GM19043 (cell line): Measurements from ENCODE around the gene DIAPH1.

Experiments used
- ATAC-seq: cut with Tn5 transposase; IDR thresholded peaks from one replicate; pipeline ENCODE4 v1.9.1; 2021; ENCODE audit warnings: low read depth; ENCODE audit not compliant: unreplicated experiment

The DIAPH1 gene

GRCh38 chr5:141640051-141640415 lies 21.2 kb upstream of the DIAPH1 start:
- ATAC-seq = no peak

DNA sequence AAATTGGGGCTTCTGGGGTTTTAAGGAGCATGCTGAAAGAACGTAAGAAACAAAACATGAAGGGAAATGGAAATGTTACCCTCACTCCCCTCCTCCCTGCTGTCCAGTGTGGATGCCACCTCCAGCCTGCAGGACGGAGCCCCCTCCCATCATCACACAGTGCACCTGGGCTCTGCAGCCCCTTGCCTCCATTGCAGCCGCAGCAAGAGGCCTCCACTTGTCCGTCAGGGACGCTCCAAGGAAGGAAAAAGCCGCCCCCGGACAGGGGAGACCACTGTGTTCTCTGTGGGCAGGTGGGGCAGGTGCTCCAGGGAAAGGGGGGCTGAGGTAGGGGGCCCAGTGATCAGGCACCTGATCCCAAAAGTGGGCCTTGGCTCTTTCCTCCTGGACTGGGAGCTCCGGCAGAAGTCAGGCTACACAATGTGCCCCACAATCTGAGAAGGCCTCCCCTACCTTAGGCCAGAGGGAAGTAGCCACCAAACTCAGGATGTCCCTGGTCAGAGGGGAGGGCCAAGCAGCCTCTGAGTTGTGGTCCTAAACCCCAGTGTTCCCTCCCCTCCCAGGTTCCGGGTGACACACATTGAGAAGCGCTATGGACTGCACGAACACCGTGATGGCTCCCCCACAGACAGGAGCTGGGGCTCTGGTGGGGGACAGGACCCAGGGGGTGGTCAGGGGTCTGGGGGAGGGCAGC lies 20.7 kb upstream of the DIAPH1 start:
- no peak for ATAC-seq

GRCh38 chr5:141638771-141639170 lies 20.0 kb upstream of the DIAPH1 start:
- ATAC-seq = no peak

- no peak for ATAC-seq
These were observed 19.1 kb upstream of the DIAPH1 start for GRCh38 chr5:141637767-141638419.

DNA sequence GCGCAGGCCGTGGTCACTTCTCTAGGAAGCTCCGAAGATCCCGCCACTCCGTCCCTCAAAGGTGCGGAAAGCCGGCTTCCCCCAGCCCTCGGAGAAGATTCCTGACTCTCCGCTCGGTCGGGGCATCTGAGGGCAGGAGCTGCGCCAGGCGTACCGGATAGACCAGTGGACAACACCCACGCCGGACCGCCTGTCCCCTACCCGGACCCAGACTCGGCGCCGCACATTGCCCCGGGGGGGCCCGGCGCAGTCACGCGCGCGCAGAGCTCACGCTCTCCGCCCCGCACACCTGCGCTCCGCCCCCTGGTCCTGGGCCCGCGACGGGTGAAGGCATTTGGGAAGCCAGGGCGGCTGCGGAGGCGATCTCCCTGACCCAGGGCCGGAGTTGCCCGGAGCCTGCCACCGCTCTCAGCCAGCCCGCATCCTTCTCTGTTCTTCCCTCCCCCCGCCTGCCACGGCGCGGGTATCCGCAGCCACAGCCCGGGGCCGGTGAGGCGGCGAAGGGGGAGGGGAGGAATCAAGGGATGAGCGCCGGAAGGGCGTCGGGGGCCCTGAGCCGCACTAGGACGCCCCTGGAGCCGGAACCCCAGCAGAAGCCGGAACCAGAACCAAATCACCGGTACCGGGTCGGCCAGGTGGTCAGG lies 18.4 kb upstream of the DIAPH1 start:
- ATAC-seq = peak; percentile 3

DNA sequence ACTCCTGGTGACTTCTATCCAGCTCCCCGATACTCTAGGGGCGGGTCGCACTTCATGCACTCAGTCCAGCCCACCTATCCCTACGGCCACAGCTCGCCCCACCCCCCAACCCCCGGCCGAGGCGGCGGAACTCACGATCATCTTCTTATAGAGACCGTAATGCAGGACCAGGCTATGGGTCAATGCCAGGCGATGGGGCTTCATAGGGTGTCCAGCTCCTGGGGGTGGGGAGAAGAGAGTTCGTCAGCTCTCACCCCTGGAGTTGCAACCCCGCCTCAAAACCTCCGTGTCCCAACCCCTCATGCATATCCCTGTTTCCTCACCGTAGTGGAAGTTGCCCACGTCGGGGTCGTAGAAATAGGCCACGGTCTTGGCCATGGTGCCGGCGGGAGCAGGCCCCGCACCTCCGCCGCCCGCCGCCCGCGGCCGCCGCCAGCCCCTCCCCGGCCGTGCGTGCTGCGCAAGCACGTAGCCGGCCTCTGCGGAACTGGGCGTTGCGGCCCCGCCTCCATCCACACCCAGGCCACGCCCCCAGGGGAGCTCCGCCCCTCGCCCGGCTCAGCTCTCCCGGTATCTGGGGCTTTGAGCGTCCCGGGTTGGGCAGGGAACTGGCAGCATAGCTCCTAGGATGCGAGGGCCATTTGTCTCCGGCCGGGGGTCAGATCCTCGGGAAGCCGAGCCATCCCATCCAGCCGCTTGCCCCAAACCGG lies 17.8 kb upstream of the DIAPH1 start, which contains the start of the genes HDAC3 and RELL2:
Gene HDAC3 (minus strand): TSS at position 437 of the 710 bp plus-strand sequence. CDS start 59 bp downstream, at position 378.
Gene RELL2 (plus strand): TSS at position 585 of the 710 bp plus-strand sequence. CDS start 1,229 bp downstream, outside the sequence.
- ATAC-seq = peak; percentile 67

- ATAC-seq = no peak
These were observed 17.3 kb upstream of the DIAPH1 start for GRCh38 chr5:141636106-141636412.

GRCh38 chr5:141635646-141636045 lies 16.8 kb upstream of the DIAPH1 start:
- ATAC-seq = no peak

GRCh38 chr5:141634720-141635119 lies 15.9 kb upstream of the DIAPH1 start:
- no peak for ATAC-seq

- ATAC-seq = peak; percentile 74
These were observed 15.2 kb upstream of the DIAPH1 start for GRCh38 chr5:141633871-141634561.

DNA sequence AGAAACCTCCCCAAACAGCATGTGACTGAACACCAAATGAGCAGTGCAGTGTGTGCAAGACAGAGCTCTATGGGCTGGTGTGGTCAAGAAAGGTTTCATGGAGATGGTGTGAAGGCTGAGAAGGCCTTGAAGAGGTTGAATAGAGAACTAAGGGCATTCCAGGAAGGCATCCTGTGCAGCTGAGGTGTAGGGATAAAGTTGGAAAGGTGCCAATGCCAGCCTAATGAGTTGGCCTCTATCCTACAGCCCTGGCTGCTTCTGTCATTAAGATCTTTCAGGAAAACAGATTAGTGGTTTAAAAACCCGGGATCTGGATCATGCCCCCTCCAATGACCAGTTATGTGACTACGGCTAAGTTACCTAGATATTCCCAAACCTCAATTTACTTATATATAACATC lies 13.8 kb upstream of the DIAPH1 start:
- ATAC-seq = no peak

DNA sequence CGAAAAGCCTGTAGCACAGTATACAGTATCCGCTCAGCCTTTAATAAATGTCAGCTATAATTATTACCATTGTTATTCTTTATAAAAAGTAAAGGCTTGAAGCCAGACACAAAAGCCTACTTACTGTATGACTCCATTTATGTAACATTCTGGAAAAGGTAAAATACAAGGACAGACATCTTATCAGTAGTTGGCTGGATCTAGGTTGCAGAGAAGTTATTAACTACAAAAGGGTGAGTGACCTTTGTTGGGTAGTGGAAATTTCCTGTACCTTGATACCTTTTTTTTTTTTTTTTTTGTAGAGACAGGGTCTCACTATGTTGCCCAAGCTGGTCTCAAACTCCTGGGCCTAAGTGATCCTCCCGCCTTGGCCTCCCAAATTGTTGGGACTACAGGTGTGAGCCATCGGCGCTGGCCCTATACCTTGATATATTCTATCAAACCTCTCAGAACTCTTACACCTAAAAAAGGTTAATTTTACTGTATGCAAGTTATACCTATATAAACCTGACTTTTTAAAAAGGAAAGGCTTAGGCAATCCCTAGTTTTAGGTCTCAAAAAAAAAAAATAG lies 11.9 kb upstream of the DIAPH1 start:
- no peak for ATAC-seq

- ATAC-seq = no peak
These were observed 9.5 kb upstream of the DIAPH1 start for GRCh38 chr5:141628175-141628788.

DNA sequence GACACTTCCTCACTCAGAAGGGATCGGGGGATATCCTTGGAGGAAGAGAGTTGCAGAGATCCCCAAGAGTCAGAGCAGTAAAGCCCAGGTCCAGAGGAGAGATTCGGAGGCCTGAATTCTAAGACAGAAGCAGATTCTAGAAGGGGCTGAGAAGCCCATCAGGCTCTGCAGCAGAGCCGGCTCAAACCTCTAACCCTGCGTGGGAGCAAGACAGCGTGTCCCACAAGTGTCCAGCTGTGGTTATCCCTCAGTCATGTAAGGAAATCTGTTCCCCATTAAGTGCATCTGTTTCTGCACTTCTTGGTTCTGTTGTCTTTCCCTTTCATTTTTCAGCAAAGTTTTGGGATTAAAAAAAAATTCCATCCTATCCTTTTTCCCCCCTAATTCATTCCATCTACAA lies 4.8 kb upstream of the DIAPH1 start:
- no peak for ATAC-seq

GRCh38 chr5:141623186-141623585 lies 4.4 kb upstream of the DIAPH1 start:
- ATAC-seq = peak; percentile 41

DNA sequence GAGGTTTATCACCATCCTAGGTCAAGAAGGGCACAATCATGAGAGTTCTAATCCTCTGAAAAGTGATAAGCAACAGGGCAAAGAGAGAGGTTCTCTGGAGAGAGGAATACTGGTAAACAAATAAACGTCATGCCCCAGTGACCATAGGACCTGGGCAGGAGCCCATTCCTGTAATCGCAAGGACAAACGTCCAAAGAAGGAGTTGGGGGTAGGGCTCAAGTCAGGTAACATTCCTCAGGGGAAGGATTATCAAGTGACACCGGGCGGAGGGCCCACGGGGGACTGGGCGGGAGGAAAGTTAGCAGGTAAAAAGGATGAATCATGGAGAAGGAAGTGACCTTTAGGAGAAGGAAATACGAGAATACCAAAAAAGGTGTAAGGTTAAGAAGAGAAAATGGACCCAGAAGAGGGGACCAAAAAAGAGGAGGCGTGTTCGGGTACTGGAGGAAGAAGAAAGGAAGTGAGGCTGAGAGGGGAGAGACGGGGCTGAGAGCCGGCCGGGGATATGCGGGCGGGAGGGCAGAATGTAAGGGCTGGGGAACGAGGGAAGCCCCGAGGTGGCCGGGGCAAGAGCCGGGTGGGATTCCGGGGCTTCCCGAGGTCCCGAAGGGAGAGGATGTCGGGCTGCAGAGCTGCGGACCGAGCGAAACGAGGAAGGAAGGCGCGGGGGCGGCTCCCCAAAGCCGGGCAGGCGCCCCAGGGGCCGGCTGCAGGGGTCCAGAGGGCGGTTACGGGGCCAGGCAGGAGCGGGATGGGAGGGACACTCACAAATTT lies 583 bp downstream of the DIAPH1 start:
- peak; percentile 31 for ATAC-seq

DNA sequence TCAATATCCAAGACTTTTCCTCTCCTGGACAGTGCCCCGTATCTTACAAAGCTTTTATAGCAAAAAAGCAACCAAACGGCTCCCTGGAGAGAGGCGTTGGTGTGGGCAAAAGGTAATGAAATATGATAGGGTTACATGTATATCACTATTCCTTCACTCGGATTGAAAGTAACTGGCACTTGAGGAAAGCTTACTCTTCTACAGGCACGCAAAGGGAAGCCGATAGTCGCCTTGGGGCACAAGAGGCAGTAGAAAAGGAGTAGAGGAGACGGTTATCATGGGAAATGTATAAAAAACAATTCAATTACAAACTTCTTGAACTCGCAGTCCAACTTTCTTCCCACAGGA lies 1.1 kb downstream of the DIAPH1 start:
- ATAC-seq = no peak

- no peak for ATAC-seq
These were observed 1.7 kb downstream of the DIAPH1 start for GRCh38 chr5:141617128-141617527.

DNA sequence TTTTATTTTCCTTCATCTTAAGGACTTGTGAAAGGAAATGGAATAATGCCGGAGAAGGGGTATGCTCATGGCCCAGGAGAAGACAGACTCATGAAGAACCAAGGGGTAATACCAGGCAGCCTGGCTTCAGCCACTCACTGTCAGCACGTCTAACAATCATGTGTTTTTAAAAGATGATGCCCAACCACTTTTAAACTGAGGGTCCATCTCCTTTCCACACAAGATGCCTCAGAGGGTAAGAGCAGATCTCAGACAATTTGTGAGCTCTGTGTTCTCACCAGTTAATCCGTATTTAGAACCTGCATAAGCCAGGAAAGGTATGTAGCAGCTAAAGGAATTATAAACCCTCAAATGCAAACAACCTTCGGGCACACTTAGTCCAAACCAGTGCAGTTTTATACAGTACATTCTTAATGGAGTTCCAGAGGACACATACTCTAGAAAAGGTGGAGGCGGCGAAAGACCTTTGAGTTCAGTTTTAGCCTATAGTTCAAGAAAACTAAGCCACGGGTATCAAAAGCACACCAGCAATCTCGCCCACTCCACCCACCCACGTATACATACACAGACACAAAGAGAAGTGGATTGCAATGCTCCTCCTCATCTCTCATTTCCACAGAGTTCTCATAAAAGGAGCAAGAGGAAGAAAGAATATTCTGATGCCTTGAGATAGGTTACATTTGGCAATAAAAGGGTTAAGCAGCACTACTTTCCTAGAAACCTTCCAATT lies 2.6 kb downstream of the DIAPH1 start:
- no peak for ATAC-seq
